NCI-H1930 (cell line): Measurements from ENCODE around the gene GAS1.
A peak's percentile ranks its signal among the peaks of the same experiment; 100 is the strongest.

Experiments used
- DNase-seq, 2 experiments: peaks; one replicate each; lab custom pipeline; 2025; lab: John Stamatoyannopoulos, UW

Gene GAS1, protein sequence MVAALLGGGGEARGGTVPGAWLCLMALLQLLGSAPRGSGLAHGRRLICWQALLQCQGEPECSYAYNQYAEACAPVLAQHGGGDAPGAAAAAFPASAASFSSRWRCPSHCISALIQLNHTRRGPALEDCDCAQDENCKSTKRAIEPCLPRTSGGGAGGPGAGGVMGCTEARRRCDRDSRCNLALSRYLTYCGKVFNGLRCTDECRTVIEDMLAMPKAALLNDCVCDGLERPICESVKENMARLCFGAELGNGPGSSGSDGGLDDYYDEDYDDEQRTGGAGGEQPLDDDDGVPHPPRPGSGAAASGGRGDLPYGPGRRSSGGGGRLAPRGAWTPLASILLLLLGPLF

DNA sequence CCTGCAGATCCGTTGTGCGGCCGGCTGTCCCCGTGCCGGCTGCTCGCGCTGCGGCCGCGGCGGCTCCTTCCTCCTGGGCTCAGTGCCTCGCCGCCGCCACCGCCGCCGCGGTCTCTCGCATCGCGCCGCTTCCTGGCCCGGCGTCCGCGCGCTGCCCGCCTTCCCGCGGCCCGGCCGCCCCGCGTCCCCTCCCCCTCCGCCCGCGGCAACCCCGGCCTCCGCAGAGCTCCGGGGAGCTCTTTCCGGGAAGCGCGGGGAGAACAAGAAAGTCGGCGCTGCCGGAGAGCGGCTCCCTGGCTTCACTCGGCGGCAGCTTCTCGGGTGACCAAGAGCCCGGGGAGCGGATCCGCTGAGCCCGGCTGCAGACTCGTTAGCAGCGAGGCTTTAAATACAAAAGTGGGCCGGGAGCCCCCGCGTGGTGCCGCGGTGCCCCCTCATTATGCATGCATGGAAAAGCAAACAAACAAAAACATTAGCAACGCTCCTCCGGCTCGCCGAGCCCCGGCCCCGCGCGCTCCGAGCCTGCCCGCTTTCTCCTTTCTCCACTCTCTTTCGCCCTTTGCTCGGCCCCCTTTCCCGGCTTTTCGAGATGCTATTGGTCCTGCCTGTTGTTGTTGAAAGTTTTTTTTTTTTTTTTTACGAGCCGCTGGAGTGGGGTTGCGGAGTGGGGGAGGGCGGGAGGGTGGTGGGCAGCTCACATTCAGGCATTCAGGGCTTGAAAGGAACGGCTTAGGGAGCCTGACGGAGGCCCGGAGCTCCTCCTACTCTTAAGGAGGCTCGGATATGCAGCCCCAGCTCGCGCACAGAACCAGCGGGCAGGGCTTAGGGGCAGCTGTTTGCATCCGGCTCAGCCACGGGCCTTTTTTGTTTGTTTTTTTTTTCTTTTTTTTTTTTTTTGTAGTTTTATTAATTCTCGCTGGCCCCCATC lies at the start of gene GAS1:
Gene GAS1, minus strand, starts transcription at position 361 of the 928 bp plus-strand sequence. CDS start 727 bp downstream, outside the sequence.
- DNase-seq, result peak; percentile 76 to 77

- DNase-seq, result no peak
Observed at GRCh38 chr9:86994231-86994630, 46.9 kb upstream of the GAS1 start.

DNA sequence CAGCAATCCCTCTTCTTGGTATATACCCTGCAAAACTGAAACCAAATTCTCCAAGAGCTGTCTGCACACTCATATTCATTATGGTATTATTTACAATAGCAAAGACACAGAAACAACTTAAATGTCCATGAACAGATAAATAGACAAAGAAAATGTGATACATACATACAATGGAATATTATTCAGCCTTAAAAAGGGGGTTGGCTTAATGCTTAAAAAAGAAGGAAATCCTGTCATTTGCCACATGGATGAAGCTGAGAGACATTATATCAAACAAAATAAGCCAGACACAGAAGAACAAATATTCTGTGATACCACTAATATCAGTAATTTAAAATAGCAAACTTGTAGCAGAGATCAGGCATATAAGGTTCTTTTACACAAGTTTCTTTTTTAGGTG lies 46.5 kb upstream of the GAS1 start:
- no peak for DNase-seq

DNA sequence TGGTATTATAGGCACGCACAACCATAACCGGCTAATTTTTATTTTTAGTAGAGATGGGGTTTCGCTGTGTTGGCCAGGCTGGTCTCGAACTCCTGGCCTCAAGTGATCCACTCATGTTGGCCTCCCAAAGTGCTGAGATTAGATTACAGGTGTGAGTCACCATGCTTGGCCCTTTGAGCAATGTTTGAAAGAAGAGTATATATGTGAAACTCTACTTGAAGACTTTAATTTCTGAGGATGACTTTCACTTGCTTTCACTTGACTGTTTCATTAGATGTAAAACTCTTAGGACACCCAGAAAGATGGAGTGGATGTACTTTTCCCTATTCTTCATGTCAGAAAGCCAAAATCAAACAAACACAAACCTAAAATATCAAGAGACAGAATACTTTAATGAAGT lies 43.8 kb upstream of the GAS1 start:
- no peak for DNase-seq

DNA sequence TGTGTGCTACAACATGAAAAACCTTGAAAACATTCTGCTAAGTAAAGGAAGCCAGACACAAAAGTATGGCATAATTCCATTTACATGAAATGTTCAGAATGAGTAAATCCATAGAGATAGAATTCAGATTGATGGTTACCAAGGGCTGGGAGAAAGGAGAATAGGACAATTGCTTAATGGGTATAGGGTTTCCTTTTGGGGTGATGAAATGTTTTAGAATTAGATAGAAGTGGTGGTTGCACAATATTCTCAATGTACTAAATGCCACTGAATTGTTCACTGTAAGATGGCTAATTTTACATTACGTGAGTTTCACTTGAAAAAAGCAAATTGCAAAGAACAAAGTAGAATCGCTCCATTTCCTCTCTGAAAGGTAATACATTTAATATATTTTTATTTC lies 43.0 kb upstream of the GAS1 start:
- no peak for DNase-seq

- DNase-seq, result no peak
Observed at GRCh38 chr9:86987900-86988299, 40.6 kb upstream of the GAS1 start.

DNA sequence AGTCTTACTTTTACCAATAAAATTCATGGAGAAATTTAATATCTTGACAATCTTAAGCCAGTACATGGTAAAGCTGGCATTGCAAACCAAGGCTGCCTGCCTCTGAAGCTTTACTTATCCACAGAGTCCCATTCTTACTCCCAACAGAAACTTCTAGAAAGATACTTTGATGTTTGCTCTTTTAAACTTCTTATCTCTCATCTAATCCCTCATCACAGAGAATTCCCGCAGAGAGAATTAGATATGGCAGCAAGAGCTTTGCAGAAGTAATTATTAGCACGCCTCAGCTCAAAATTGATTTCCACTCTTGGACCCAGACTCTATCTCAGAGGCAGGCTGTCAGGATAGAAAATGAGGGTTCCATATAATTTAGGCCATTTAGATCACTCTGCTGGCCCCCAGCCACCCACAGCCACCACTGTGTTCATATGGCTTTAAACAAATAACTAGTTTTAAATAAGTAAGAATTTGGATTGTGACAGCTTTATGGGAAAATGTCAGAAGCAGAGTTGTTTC lies 37.9 kb upstream of the GAS1 start:
- no peak for DNase-seq

GRCh38 chr9:86983620-86984259 lies 36.4 kb upstream of the GAS1 start:
- no peak for DNase-seq

GRCh38 chr9:86983249-86983619 lies 35.9 kb upstream of the GAS1 start:
- no peak for DNase-seq

DNA sequence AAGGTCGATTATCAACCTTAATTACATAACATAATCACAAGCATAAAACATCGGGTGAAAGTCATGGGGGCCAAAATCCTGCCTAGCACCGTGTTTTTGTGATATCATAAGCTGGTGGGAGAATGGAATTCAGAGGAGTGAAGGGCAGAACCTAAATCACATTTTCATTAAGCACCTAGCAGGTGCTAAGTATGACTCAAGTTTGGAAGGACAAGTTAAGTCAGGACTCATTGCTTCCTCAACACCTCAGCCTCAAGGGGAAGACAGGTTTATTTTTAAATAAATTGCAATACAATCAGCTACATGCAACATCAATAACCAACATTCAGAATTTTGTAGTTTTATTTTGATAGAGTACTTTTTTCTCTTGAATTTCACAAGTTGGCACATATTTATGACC lies 33.5 kb upstream of the GAS1 start:
- no peak for DNase-seq

DNA sequence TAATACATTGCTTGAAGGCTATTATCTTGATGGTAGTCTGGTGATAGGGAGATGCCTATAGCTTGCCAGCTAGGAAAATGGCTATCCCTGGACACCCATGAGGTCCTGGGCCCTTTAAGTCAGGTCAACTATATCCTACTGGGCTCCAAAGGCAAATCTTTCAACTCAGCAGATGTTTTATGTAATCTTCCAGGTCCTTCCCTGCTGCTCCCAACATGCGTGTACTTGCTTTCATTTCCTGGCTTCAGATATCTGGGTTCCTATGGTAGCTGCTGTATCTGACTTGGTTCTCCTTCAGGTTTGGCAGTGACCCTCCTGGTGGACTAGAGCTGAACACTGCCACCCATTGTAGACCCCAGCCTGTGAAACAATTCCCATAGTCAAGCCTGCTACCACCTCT lies 32.4 kb upstream of the GAS1 start:
- no peak for DNase-seq

- DNase-seq, result no peak
Observed at GRCh38 chr9:86978922-86979474, 31.7 kb upstream of the GAS1 start.

DNA sequence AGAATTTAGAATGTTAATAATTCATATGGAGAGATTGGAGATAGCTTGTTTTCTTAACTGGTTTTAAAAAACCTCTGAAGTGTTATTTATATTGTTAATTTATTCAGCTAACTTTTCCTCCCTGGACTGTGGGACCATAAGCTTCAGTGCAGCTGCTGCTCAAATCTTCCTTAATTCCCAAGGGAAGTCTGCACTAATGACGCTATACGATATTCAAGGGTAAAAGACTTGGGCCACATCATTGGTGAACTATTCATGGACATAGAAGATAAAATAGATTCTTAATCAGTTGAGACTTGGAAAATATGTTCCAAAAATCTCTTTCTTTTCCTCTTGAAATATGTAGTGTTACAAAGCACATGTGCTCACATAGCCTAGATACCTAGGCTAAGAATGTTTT lies 31.1 kb upstream of the GAS1 start:
- no peak for DNase-seq

DNA sequence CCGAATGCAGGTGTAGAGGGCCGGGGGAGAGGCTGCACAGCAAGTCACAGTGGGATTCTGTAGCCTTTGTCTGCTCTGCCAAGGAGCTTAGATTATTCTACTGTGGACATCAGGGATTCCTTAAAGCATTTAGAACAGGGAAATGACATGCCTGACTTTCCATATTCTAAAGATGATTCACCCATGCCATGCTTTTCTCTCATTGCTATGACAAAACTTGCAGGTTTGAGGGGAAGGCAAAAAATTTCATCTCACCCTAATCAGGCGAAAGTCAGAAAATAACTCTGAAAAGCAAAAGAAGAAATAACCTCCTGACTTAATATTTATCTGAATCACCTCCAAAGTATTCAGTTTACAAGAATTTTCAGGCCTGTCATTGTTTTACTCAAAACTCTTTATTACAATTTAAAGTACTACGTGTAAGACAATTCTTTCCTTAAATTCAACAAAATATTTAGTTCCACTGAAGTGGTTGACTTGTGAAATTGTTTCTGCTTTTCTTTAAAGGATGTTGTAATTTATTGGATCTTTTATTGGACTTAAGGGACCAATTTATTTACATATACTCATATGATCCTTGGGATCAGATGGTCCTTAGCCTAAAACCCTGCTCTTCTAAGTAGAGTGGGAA lies 30.0 kb upstream of the GAS1 start:
- DNase-seq, result no peak

GRCh38 chr9:86975606-86976005 lies 28.3 kb upstream of the GAS1 start:
- no peak for DNase-seq

DNA sequence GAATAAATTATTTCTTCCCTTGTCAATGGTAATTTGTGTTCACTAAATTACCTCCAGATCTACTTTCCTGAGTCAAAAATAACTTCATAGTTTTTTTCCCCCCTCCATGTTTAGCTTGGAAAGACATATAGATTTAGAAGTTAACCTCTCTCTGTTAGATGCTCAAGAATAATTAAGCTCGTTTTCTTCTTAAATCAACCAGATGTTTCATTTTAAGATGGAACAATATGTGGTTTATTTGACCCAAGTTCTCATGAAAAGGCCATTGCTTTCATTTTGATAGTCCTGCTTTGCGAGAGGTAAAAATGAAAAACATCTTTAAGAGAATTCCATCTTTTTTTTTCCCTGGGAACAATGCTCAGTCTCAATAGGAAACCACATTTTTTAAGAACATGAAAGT lies 27.7 kb upstream of the GAS1 start:
- DNase-seq, result no peak

DNA sequence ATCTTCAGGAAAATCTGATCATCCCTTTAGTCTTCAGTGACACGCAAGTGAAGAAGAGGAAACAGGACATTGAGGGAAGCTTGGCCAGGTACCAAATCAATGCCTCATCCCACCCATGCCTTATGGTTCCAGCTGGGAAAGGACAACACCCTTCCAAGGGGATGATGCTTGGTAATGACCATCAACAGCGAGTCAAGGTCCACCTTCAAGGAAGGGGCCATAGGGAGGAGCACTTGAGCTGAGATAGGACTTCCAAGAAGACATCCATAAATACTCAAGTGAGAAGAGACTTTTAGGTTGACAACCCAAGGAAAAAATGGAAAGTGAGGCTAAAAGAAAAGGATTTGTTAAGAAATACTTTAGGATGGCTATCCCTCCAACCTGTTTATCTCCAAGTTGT lies 27.1 kb upstream of the GAS1 start:
- no peak for DNase-seq

GRCh38 chr9:86971742-86972141 lies 24.4 kb upstream of the GAS1 start:
- DNase-seq, result no peak

DNA sequence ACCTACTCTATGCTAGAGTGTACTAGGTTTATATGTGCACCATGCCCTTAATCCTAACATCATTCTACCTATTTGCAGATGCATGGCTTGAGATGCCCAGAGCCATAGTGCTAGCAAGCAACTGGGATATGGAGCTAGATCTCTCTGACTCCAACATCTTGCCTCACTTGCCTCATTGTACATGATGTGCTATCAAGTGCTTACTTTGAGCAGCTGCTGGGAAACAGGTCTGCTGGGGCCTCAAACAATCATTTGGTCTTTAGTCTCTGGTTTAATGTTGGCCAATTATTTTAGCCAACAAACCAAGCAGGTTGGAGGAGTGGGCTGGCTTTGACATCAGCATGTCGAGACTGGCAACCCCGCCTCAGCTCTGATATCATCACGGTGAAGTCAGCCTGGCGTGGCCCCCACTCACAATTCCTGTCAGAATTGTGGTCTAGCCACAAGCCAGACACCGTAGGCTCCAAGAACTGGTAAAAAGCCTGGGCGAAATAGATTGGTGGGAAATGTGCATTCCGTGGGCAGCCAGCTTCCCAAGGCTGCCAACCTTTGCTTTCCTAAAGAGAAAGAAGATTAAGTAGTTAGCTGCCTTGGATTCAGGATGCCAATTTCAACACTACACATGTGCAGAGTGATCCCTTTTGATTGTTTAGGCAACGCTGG lies 21.1 kb upstream of the GAS1 start:
- no peak for DNase-seq

DNA sequence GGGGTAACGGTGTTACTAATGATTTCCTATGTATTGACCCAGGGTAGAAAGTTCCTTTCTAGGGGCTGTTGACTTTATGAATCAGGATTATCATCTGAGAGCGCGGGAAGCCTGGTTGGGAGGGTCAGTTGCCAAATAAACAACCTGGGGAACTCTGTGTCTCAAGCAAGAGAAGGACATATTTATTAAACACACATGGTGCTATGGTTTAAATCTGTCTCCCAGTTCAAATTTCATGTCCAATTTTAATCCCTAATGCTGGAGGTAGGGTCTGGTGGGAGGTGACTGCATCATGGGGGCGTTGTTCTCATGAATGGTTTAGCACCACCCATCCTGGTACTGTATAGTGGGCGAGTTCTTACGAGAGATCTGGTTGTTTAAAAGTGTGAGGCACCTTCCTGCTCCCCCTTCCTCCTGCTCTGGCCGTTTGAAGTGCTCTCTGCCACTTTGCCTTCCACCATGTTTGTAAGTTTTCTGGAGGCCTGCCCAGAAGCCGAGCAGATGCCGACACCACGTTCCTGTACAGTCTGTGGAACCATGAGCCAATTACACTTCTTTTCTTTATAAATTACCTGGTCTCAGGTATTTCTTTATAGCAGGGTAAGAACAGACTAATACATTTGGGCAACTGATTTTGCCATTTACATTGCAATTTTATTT lies 19.7 kb upstream of the GAS1 start:
- no peak for DNase-seq
